IPS-18c (cell line): ENCODE results near the gene DNPEP.

Experiments
- H3K4me3 ChIP-seq: 2 replicates; pipeline ENCODE4 v1.7.0; 2013; ENCODE audit warnings: low read depth, mild to moderate bottlenecking, low read length, moderate library complexity; ENCODE audit not compliant: insufficient read depth
- H3K9me3 ChIP-seq: one replicate; pipeline ENCODE4 v1.6.1; 2013; ENCODE audit warnings: mild to moderate bottlenecking, low read length, moderate library complexity; ENCODE audit not compliant: control insufficient read depth, insufficient read depth

The DNPEP gene

DNA sequence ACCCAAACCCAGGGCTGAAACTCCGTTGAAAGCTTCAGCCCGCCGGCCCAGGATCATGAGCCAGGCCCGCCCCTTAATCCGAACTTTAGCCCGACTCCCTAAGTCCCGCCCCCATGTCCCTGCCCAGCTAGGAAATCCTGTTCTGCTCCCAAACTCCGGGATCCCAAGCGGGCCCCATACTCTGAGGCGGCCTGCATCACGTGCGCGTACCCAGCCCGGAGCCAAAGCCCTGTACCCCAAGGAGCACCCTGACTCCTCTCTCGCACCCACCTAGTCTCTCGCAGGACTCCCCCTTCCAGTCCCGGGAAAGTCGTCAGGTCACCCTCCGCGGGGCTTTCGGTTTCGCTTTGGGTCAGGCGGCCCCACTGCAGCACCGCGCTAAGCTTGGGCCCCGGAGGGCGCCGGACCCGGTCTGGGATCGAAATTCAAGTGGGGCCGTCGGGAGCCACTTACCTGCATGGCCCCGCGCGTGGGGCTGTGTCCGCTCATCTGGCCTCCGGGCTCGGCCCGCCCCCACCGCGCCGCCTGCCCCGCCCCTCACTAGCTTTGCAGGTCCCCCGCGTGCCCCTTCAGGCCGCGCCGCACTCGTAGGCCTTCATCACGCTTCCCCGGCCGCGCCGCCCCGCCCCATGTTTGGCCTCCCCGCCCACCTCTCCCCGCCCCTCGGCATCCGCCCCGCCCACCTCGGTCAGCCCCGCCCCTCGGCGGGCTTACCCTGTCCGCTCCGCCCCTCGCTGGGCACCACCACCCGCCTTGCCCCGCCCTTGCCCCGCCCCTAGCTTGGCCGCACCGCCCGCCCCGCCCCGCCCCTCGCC, at the start of gene DNPEP:
Gene DNPEP (minus strand): TSS at position 607 of the 815 bp plus-strand sequence. CDS start 118 bp downstream, at position 489.
- Histone ChIP-seq H3K9me3 (no peaks in the 10 kb centered on the region), H3K4me3 (peak within 1 kb of the TSS; percentile 81)

DNA sequence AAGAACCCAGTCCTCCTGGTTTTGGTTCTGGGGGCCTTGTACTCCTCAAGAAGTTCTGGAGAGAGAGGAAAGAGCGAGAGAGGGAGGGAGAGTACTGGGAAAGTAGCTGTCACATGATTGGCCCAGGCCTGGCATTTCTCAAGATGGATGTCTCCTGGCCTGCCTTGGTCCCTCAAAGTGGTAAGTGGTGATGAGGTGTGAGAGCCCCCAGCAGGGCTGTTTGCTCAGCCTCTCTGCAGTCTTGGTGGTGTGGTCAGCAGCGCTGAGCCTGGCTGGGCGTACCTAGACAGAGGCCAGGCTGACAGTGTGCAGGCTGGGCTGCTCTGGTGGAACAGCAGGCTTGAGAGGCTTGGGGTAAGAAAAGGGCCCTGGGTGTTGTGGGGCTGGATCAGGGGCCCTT, 49.4 kb upstream of the DNPEP start:
- Histone ChIP-seq H3K9me3 (no peaks in the 10 kb centered on the region), H3K4me3 (no peak overlapping the region)

DNA sequence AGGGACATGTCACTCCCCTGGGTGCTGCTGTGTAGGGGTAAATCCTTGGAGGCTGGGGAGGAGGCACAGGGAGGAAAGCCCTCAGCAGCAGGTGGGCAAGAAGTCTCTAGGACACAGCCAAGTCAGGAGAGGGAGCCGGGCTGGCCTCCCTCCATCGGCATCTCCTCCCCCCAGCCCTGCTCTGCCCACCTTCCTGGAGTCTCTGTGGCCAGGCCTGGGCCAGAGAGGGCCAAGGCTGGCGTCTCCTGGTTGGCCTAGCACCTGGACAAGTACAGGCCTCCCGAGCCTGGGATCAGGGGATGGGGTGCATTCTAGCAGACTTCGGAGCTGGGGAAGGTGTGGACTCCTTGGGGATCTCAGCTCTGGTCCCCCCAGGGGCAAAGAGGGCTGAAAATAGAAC, 48.8 kb upstream of the DNPEP start:
- Histone ChIP-seq H3K9me3 (no peaks in the 10 kb centered on the region), H3K4me3 (no peak overlapping the region)

DNA sequence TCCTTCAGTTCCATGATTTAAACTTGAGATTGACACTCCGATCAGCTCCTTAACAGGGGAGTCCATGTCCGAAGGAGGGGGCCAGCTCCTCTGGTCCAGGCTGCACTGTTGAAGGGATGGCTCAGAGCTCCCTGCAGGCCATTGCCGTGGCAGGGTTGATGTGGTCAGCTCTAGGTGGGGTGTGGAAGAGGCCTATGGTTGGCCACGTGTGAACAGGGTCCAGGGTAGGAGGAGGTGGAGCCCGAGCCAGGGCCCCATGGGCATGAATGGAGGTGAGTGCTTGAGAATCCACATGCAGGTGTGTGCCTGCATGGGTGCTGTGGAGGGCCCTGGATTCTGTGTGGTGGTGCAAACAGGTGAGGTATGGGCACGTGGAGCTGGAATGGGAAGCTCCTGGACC, 48.0 kb upstream of the DNPEP start:
- Histone ChIP-seq H3K4me3 (no peak overlapping the region), H3K9me3 (no peaks in the 10 kb centered on the region)

DNA sequence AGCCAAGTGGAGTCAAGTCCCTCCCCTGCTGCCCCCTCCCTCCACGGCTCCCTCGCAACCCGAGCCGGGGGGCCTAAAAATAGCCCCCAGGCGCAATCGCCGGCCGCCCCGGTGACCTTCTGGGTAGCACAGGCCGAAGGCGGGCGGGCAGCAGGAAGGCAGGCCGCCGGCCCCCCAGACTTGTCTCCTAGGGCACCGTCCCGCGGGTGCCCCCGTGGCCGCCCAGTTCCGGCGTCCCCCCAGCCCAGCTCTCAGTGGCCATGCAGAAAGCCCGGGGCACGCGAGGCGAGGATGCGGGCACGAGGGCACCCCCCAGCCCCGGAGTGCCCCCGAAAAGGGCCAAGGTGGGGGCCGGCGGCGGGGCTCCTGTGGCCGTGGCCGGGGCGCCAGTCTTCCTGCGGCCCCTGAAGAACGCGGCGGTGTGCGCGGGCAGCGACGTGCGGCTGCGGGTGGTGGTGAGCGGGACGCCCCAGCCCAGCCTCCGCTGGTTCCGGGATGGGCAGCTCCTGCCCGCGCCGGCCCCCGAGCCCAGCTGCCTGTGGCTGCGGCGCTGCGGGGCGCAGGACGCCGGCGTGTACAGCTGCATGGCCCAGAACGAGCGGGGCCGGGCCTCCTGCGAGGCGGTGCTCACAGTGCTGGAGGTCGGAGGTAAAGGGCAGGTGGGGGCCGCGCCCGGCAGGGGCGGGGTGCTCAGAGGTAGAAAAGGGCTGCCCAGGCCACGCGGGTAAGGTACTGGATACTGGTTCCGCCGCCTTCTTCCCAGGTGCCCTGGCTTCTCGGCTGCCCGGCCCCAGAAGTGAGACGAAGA, 47.2 kb upstream of the DNPEP start, which contains the start of gene SPEG:
Gene SPEG (plus strand): TSS at position 126 of the 808 bp plus-strand sequence. CDS start 135 bp downstream, at position 261.
- H3K4me3 ChIP-seq = peak within 1 kb of the TSS; percentile 38; the same call in 1 of the 2 replicates
- no peaks in the 10 kb centered on the region for H3K9me3 ChIP-seq

DNA sequence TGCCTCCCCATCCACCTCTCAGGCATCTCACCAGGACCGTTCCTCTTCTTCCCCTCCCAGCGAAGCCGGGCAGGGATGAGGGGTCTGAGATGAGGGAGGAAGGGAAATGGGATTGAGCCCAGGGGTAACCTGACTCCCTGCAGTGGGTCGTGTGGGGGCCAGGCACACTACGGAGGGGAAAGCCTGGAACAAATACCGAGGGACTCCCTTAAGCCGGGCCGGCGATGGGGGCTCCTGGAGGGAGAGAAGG, 46.7 kb upstream of the DNPEP start:
- Histone ChIP-seq H3K9me3 (no peaks in the 10 kb centered on the region), H3K4me3 (peak overlapping the region; percentile 38; the same call in 1 of the 2 replicates)

DNA sequence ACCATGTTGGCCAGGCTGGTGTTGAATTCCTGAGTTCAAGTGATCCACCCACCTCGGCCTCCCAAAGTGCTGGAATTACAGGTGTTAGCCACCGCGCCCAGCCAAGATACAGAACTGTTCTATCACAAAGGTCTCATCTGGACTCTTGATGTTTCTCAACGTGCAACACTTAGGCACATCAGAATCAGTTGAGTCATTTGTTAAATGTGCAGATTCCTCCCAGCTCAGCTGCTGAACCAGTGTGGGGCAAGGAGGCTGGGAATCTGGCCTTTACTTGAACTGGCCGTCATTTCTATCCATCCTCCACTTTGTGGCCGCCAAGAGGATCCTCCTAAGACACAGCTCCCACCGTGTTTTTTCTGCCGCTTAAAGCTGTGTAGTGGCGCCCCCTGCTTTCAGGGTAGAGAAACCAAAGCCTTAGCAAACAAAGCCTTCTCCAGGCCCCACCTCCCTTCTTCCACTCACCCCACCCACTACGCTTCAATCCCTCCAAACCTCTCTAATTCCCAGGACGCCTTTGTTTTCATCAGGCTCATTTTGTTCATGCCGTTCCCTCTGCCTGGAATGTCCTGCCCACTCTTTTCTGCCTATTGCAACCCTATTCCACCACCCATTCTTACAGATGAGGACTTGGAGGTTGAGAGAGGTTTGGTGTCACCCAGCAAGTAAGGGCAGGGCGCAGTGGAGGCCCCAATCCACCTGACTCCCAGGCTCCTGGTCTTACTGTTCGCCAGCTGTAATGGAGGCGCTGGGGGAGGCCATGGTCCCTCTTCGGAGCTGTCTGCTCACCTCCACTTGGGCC, 46.2 kb upstream of the DNPEP start:
- Histone ChIP-seq H3K4me3 (peak overlapping the region; percentile 38; the same call in 1 of the 2 replicates), H3K9me3 (no peaks in the 10 kb centered on the region)

DNA sequence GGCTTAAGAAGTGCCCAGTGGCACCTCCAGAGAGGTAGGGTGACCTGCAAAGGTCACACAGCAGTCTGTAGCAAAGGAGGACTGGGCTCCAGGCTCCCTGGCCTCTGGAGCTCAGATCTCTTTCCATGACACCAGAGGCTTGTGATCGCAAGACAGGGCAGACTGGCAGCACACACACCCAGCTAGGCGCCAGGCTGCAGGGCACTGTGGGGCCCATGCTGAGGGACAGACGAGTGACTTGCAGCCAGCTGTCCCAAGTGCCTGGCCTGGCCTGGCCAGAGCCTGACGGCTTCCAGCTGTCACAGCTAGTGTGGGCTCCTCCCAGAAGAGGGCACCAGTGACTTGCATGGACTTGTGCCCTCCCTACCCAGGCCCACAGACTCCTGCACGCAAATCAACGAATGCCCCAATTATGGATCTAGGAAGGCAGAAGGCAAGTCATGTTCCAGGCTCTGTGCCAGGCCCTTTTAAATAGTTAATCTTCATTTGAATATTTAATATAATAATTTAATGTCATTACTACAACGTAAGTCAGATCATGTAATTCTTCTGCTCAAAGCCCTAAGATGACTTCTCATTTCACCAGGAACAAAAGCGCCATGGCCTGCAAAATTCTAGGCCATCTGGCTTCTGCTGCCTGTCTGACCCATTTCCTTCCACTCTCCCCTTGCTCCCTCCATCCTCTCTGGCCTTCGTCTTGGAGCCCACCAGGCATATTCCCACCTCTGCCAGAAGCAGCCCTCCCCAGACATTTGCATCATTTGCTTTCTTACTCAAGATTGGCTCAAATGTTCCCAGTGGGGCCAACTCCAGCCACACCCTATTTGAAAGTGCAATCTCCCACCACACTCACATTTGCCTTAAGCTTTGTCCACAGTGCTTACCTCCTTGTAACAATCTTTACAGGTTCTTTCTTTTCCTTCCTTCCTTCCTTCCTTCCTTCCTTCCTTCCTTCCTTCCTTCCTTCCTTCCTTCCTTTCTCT, 43.2 kb upstream of the DNPEP start:
- Histone ChIP-seq H3K4me3 (no peak overlapping the region), H3K9me3 (no peaks in the 10 kb centered on the region)

DNA sequence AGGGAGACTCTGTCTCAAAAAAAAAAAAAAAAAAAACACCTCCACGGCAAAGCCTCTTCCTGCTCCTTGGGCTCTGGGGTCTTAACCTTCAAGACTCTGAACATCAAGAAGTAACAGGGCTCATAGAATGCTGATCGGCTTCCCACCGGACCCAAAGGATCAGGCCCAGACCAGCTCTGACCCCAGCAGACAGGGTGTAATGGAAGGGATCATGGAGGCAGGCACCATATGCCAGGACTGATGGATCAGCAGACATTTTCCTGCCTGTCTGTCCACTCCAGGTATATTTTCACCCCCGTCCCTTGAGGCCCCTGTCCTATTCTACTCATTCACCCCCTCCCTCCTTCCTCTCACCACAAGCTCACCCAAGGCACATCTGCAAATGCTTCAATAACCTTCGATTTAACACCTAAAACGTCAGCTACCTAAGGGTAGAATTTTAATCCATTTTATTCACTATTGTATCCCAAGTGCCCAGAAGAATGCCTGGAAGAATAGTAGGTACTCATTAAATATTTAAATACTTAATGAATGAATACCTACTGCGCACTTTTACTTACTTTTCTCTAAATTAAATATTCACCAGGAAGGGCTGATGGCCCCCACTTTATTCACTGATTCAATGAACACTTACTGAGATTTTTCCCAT, 42.4 kb upstream of the DNPEP start:
- Histone ChIP-seq H3K4me3 (no peak overlapping the region), H3K9me3 (no peaks in the 10 kb centered on the region)

DNA sequence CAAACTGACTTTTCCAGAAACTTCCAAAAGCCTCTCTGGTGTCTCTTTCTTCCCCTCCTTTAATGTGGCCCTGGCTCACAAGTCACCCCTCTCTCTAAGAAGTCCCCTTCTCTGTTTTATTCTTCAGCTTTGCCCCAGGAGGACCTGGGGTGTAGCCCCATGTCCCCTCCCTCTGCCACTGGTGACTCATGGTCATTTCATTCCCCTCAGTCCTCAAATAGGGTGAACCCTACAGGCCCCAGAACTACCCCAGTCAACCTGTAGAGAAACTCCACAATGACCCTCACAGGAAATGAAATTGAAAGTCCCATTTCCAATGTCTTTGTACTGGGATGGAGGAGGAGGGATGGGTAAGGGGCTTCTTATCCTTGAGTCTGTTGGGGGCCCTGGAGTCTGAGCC, 40.8 kb upstream of the DNPEP start:
- Histone ChIP-seq H3K4me3 (no peak overlapping the region), H3K9me3 (no peaks in the 10 kb centered on the region)

DNA sequence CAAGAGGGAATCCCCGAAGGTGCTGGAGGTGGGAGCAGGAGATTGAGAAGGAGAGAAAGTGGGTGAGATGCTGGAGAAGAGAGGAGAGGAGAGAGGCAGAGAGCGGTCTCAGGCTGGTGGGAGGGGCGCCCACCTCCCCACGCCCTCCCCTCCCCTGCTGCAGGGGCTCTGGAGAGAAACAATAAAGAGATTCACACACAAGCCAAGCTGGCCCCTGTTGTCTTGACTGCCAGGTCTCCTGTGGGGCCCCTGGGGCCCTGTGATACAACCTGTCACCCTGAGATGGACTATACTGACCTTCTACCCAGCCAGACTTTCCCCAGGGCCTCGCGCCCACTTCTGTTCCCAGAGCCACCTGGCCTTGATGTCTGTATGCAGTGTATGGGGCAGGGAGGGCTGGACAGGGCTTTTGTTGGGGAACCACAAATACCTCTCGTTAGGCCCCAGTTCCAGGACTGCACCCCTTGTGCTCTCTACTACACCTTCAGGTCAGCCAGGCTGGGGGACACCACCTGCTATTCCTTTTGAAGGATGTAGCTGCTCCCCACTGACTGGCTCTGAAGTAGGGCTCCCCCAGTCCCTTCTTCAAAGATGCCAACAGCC, 38.9 kb upstream of the DNPEP start:
- Histone ChIP-seq H3K9me3 (no peaks in the 10 kb centered on the region), H3K4me3 (no peak overlapping the region; the same call in 1 of the 2 replicates)

DNA sequence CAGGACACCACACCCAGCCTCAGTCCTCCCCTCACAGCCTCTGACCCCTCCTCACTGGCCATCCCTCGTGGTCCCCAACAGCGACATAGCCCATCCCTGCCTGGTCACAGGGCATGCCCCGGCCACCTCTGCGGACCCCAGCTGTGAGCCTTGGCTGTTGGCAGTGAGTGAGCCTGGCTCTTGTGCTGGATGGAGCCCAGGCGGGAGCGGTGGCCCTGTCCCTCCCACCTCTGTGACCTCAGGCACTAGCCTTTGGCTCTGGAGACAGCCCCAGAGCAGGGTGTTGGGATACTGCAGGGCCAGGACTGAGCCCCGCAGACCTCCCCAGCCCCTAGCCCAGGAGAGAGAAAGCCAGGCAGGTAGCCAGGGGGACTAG, 38.3 kb upstream of the DNPEP start:
- no peaks in the 10 kb centered on the region for H3K9me3 ChIP-seq
- H3K4me3 ChIP-seq = no peak overlapping the region

DNA sequence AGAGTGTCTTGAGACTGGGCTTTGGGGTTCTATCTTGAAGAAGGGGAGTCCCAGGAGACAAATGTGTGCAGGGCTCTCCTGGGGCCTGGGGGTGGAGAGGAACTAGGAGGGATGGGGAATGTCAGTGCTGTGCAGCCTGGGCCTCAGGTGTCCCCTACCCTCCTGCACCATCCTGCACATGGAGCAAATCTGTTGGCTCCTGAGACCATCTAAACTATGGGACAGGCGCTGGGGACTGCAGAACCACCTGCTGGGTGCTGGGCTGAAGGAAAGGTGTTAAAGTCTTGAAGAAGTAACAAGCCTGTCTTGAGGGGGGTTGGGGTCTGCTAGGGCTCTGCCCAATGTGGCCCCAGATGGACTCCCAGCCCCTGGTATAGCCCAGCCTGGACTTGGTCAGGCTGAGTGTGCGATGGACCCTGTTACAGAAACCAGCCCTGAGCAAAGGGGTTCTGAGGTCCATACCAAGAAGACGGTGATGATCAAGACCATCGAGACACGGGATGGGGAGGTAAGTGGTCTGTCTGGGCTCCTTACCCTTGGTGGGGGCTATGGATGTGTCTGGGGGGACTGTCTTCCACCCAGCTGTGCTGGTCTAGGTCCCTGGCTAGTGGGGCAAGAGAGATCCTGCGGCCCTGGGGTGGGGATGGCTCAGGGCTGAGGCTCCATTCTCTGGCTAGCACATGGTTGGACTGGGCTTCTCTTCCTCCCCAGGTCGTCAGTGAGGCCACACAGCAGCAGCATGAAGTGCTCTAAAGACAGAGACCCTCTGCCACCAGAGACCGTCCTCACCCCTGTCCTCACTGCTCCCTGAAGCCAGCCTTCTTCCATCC, 37.7 kb upstream of the DNPEP start:
- Histone ChIP-seq H3K9me3 (no peaks in the 10 kb centered on the region), H3K4me3 (no peak overlapping the region)

DNA sequence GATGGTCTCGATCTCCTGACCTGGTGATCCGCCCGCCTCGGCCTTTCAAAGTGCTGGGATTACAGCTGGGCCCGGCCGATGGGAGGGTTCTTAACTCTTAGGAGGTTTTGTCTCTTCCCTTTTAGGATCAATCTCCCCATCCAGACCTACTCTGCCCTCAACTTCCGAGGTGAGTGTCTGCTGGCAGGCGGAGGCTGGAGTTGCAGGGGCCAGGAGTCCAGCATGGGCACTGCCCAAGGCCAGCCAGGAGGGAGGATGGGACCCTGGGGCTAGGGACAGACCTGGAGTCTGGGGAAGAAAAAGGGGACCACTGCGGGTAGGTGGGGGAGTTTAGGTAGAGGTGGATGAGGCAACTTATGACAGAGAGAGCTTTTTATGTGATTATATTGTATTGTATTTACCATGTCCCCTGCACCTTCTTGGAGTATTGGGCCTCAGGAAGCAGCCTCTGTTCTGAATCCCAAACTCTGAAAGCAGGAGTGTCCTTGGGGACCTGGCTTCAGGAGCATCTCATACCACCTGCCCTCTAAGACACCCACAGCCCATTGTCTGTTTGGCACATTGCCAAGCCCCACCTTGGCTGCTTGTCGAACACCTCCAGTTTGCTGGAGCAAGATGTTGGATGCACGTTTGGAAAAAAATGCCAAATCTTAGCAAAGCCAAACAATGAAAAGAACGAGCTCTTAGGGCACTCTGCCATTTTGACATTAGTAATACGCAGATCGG, 36.1 kb upstream of the DNPEP start:
- Histone ChIP-seq H3K4me3 (no peak overlapping the region), H3K9me3 (no peaks in the 10 kb centered on the region)
